Ishikawa (cell line): ENCODE data around the gene CUTC.

ENCODE experiments used
- CEBPB ChIP-seq: IDR thresholded peaks from 2 replicates; pipeline ENCODE4 v1.6.1; 2012
- CREB1 ChIP-seq: IDR thresholded peaks from 2 replicates; pipeline ENCODE4 v1.6.1; 2012; ENCODE audit warnings: low read depth
- EGR1 ChIP-seq: IDR thresholded peaks from 2 replicates; pipeline ENCODE4 v1.6.1; 2012
- EP300 ChIP-seq: IDR thresholded peaks from 2 replicates; pipeline ENCODE4 v1.6.1; 2012; ENCODE audit warnings: borderline replicate concordance
- FOXM1 ChIP-seq: IDR thresholded peaks from 2 replicates; pipeline ENCODE4 v1.6.1; 2012; ENCODE audit warnings: low read depth, borderline replicate concordance
- MAX ChIP-seq: IDR thresholded peaks from 2 replicates; pipeline ENCODE4 v1.6.1; 2012
- NFIC ChIP-seq: IDR thresholded peaks from 2 replicates; pipeline ENCODE4 v1.6.1; 2012
- RAD21 ChIP-seq: IDR thresholded peaks from 2 replicates; pipeline ENCODE4 v1.6.1; 2012; ENCODE audit warnings: low read depth
- REST ChIP-seq: IDR thresholded peaks from 2 replicates; pipeline ENCODE4 v1.6.1; 2012; ENCODE audit warnings: low read depth, mild to moderate bottlenecking
- TAF1 ChIP-seq: IDR thresholded peaks from 2 replicates; pipeline ENCODE4 v1.6.1; 2012; ENCODE audit warnings: low read depth, mild to moderate bottlenecking
- TCF12 ChIP-seq: IDR thresholded peaks from 2 replicates; pipeline ENCODE4 v1.6.1; 2012; ENCODE audit warnings: low read depth
- TEAD4 ChIP-seq: IDR thresholded peaks from 2 replicates; pipeline ENCODE4 v1.6.1; 2012
- USF1 ChIP-seq: IDR thresholded peaks from 2 replicates; pipeline ENCODE4 v1.6.1; 2012
- YY1 ChIP-seq: IDR thresholded peaks from 2 replicates; pipeline ENCODE4 v1.6.1; 2012; ENCODE audit warnings: low read depth
- ZBTB7A ChIP-seq: IDR thresholded peaks from 2 replicates; pipeline ENCODE4 v1.6.1; 2012; ENCODE audit warnings: low read depth

Gene CUTC

GRCh38 chr10:99750641-99751040 is 18.6 kb downstream of the CUTC start:
- TF ChIP-seq CEBPB: no peak
- no peak for TF ChIP-seq NFIC
- TF ChIP-seq RAD21: no peak
- no peak for TF ChIP-seq TCF12
- no peak for TF ChIP-seq USF1
- no peak for TF ChIP-seq TAF1
- TF ChIP-seq MAX: no peak
- TF ChIP-seq REST: no peak
- no peak for TF ChIP-seq FOXM1
- TF ChIP-seq TEAD4: no peak
- TF ChIP-seq EP300: no peak
- no peak for TF ChIP-seq ZBTB7A
- TF ChIP-seq EGR1: no peak
- TF ChIP-seq CREB1: no peak
- no peak for TF ChIP-seq YY1

- TF ChIP-seq EGR1: no peak
- no peak for TF ChIP-seq NFIC
- TF ChIP-seq REST: no peak
- no peak for TF ChIP-seq USF1
- no peak for TF ChIP-seq RAD21
- TF ChIP-seq CREB1: no peak
- no peak for TF ChIP-seq MAX
- no peak for TF ChIP-seq FOXM1
- no peak for TF ChIP-seq TEAD4
- TF ChIP-seq CEBPB: no peak
- no peak for TF ChIP-seq TCF12
- no peak for TF ChIP-seq EP300
- TF ChIP-seq YY1: no peak
Observed at GRCh38 chr10:99754670-99755069, 22.6 kb downstream of the CUTC start.

GRCh38 chr10:99756159-99756558 is 24.1 kb downstream of the CUTC start:
- no peak for TF ChIP-seq NFIC
- TF ChIP-seq CREB1: no peak
- no peak for TF ChIP-seq USF1
- TF ChIP-seq TCF12: no peak
- no peak for TF ChIP-seq FOXM1
- TF ChIP-seq REST: no peak
- no peak for TF ChIP-seq MAX

GRCh38 chr10:99758211-99758891 is 26.3 kb downstream of the CUTC start:
- TF ChIP-seq FOXM1: no peak
- no peak for TF ChIP-seq REST
